ENCODE results near the gene STARD10.

STARD10 gene

DNA sequence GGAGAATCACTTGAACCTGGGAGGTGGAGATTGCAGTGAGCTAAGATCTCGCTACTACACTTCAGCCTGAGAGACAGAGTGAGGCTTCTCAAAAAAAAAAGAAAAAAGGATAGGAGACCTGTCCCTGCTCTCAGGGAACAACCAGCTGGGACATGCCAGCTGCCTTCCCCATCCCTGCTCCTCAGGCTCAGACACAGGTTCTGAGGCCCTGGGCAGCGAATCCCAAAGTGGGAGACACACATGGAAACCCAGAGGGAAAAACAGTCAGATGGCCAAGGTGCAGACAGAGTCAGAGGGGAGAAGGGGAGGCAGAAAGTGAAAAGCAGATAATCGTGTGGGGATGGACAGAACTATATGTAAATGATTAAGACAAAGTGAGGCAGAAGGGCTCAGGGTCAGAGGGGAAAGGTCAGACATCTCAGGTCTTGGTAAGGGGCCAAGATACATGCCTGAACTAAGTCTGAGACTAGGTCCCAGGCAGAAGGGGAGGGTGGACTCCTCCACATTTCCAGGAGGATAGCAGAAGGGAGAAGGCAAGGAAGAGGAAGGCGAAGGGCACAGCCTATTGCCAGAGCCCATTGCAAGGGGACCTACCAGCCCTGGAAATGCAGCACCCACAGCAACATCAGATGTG lies 14.2 kb downstream of the STARD10 start:
- no peak for DNase-seq

DNA sequence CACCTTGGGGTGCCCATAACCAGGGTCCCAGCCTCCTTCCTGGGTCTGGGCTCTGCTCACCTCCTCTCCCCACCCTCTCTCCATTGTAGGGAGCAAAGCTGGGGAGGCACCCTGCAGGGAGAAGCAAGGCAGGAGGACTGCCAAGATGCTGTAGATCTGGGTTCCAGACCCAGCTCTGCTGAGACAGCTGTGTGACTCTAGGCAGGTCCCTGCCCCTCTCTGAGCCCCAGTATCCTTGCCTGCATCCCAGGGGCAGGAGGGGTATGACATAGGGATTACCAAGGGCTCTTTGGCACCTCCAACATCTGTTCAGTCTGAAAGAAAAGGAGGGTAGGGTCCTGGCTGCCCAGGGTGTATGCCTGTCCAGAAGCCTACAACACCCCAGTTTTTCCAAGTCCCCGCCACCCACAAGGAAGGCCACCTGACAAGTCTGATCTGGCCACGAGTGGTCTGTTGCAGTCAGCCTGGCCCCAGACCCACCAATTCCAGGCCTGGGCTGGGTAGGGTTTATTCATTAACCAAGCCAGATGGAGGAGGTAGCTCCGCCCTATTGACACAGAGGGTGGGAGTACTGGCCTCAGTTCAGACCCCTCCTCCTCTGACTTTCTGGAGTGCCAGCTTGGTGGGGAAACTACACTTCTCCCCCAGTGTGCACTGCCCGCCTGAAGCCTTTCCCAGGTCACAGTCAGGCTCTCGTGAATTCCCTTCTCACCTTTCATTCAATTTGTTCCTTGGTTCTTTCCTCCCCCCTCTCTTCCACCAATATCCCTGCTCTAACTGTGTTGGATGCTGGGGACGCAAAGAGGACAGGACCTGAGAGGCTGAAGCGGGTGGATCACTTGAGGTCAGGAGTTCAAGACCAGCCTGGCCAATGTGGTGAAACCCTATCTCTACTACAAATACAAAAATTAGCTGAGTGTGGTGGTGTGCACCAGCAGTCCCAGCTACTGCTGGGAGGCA lies 15.0 kb downstream of the STARD10 start:
- no peak for DNase-seq

DNA sequence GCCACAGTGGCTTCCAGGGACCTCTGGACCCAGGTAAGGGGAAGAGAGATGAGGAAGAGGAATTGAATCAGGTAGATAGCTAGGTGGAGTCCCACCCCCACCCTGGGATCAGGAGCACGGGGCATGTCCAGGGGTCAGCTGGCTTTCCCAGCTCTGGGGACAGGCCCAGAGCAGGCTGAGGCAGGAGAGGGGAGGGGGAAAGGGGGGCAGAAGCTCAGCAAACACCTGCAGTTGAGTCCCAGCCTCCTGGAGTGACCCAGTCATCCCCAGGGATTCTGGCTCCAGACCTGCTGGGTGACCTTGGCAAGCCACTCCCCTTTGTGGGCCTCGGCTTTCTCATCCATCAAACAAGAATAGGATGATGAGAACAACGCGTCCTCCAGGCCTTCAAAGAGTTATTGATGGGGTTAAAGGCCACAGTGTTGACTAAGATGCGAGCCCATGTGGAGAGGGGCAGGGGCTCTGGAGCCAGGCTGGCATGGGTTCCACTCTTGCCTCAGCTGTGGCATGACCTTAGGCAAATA lies 16.0 kb downstream of the STARD10 start:
- no peak for DNase-seq

DNA sequence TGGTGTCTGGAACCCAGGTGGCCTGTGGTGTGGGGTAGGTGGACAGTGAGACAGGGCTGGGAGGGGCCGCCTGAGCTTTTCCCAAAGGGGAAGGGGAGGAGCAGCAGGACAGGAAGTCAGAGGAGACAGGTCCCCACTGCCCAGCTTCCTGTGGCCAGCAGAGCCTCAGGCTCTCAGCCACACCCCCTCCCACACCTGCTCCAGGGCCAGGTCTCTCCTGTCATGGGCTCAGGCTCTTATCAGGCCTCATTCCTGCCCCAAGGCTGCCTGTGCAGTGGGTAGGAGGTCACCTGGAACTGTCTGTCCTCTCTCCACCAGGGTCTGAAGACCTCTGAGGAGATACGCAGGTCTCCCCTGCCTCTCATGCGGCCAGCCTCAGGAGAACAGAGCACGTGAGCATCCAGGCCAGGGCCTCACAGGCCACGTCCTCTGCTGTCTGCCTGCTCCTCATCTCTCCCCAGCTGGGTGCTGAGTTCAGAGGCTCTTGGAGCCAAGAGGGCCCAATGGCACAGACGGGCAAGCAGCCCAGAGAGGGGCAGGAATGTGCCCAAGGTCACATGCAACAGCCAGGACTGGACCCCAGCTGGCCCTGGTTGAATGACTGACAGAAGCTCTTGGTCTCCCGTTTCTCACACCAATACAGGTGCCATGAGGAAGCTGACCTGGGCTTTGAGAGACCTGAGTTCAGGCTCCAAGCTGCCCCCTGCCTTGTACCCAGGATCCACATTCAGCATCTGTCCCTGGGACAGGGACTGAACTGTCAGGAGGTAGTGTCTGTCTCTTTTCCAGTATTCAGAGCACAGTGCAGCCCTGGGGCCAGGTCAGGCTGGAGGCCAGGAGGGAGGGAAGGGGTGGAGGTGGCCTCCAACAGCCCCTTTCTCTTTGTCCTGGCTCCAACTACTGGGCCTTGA lies 16.7 kb downstream of the STARD10 start:
- no peak for DNase-seq

DNA sequence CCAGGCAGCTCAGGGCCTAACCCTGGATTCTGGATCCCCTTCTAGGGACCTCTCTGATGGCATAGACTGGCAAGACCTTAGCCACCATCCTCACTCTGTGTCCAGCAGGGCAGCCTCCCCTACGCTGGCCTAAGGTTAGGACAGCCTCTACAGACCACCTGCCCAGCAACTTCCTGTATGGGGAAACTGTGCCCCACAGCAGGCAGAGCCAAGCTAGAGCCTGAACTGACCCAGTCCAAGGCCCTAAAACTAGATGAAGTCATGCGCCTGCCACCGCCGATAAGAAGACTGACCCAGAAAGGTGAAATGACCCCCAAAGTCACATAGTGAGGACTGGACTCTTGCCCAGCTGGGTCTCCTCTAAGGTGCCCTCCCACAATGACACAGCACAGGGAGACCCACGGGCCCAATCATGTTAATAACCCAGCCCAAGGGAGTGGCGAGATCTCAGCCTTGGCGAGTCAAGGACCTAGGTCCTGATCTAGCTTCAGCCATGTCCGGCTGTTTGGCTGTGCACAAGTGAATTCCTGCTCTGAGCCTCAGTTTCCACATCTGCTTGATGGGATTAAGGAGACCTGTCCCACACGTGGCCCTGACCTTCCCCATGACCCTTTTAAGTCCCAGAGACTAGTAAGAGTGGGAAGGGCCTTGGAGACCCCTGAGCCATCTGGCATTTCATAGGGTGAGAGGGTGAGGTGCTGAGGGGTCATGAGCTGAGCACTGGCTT lies 17.6 kb downstream of the STARD10 start:
- no peak for DNase-seq

DNA sequence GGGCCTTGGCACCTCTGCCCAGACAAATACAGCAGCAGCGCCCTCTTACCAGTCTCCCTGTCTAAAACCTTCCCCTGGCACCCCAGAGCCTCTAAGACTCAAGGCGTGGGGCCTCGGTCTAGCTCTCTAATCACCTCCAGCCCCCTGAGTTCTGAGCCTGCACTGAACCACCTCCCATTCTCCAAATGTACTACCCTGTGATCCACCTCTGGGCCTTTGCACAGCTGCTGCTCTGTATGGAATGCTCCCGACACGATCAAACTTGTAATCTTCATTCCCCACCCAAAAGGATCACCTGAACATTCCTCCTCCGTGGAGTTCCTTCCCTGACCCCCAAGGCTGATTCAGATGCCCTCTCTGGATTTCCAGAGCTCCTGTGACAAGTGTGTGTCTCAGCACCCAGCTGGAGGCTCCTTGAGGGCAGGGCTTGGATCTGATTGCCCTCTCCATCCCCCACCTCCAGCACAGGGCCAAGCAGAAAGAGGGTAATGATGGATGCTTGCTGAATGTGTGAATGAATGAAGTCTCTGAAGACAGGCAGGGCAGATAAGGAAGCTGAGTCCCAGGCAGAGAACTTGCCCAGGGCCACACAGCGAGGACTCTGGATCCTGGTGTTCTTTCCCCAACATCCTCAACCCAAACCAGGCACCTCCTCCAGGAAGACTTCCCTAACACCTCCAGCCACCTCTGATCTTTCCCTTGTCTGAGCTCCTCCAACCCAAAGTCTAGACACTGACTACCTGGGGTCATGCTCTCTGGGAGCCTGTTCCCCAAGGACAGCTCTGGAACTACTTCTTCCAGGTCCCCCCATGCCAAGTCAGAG lies 18.3 kb downstream of the STARD10 start:
- DNase-seq = no peak

DNA sequence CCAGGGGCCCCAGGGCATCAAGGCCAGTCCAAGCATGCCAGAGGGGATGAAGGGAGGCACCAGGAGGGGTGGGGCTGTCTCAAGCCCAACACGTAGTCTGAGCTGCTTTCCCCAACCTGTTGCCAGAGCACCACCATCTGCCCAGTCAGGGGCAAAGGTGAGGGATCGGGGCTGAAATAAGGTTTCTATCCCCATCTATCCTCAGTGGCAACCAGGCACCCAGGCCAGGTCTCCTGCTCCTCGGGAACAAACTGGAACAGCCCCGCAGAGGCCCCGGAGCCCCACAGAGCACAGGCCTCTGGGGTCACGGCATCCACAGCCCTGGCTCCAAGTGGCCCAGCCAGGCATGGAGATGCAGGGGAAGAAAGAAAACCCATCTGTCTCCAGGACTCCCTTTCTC lies 19.3 kb downstream of the STARD10 start:
- DNase-seq = no peak

DNA sequence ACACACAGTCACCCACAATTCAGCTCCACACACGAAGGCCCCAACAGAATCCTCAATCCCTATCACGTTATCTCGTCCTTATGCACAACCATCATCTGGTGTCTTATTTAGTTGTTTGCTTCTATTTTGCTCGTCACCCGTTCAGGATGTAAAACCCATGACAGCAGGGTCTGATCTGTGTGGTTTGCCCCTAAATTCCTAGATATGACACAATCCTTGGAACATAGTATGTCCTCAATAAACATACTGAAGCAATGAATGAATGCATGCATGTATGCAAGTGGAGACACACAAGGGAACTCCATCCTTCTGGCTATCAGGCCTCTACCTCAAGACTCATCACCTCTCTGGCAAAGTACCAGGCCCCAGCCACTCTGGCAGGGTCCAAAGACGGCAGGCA lies 20.2 kb downstream of the STARD10 start:
- DNase-seq = no peak

DNA sequence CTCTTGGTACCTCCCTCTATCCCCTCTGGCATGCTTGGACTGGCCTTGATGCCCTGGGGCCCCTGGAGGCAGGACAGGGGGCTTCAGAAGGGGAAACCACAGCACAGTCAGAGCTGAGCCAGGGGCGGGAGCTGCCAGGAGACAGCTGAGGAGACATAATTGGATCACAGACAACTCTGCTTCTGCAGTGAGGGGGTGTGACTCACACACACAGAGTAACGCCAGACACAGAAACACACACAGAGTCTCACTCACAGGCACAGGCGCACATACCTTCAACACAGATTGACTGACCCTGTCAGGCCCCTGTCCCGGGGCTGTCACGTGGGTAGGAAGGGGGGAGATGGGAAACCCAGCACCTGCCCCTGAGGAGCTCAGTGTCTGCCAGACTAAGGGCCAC lies 20.6 kb downstream of the STARD10 start:
- DNase-seq = no peak

DNA sequence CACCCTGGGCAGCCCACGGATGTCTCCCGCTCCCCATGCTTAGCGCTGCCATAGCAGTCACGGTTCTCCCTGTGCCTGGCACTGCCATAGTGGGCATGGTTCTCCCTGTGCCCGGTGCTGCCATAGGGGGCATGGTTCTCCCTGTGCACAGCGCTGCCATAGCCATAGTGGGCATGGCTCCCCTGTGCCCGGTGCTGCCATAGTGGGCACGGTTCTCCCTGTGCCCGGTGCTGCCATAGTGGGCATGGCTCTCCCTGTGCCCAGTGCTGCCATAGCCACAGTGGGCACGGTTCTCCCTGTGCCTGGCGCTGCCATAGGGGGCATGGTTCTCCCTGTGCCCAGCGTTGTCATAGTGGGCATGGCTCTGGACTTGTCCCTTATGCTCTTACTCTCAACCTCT lies 21.8 kb downstream of the STARD10 start:
- DNase-seq = no peak

DNA sequence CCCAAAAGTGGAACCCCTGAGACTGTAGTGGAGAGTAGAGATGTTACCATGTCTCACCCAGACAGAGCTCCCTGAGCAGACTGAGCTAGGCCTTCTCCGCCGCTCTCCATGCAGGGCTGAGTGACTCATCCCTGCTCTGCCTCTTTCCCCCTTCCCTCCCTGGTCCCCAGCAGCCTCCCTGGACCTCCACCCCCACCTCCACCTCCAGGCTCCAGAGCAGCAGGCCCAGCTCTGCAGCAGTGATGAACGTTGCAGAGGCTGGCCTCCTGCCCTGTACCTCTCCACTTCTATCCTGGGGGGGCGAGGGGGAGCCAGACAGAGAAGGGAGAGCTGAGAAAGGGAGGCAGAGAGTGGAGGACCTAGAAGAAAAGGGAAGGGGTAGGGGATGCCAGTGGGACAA lies 22.3 kb downstream of the STARD10 start:
- no peak for DNase-seq

DNA sequence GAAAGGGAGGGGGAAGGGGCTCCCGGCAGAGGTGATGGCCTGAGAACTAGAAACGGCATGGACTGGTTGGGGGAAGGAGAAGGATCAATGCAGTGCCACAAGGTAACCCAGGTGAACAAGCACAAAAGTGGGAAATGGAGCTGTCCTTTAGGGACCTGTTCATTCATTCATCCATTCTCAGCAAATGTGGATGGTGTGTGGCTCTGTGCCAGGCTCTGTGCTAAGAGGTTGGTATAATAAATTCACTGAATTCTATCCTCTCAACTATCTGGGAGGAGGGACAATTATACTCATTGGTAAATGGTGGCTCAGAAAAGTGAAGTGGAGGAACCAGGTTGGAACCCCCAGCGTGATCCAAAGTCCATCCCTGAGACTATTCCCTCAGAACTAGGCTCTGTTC lies 23.0 kb downstream of the STARD10 start:
- no peak for DNase-seq

DNA sequence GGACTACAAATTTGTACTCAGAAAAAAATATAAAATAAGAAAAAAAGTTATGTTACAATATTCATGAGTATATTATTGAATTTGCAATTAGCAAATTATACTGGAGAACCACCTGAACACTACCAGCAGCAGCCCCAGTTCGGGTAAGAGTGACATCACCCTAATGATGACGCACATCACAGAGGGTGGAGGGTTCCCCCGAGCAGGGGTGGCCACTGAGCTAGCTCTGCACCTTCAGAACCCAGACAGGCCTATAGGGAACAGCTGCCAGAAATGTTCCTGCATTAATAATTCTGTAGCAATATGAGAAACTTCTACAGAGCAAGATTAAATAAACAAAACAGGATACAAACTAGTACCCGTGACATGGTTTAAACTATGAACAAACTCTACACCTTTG lies 24.2 kb downstream of the STARD10 start:
- no peak for DNase-seq

DNA sequence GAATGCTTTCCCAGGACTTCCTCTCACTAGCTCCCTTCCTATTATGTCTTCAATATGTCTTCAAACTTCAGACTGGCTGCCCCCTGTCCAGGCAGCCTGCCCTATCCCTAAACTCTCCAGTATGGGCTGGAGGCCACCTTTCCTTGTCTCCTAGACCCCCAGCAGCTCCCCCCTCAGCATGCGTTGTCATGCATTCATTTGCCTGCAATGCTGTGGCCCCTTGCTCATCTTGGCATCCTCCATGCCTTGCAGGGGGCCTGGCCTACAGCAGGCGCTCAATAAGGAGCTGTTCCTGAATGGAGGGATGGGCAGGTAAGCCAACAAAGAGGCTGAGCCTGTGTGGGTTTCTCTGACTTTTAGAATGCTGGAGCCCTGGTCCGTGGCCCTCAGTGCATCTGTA lies 25.3 kb downstream of the STARD10 start:
- DNase-seq = no peak

DNA sequence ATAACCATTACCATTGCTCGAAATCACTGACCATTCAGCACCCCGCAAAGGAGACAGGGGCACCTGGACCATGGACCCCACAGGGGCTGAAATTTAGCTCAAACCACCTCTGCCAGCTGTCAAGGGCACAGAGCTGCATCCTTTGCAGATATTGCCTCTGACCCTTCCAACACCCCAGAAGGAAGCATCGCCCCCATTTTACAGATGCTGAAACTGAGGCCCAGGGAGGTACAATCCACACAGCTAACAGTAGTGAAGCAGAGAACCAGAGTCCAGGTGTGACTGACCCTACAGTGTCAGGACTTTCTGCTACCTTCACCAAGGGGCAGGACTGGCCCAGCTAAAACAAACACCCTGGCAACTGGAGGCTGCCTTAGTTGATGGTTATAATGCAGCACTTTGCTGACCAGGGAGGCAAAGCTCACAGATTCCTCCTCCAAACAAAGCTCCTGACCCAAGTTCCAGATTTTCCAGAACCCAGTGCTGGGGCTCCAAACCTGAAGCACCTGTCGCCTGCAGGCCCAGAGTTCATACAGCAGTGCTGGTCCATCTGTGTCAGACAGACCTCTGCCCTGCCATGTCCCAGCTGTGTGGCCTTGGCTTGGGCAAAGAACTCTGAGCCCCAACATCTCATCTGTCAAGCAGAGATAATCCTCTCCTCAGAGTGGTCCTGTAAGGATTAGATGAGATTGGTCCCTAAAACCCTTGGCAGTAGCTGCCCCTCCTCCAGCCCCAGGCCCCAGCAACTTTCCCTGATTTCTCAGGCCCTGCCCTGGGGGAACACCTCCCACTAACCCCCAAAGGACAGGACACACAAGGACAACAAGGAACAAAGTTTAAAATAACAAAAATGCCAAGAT lies 26.4 kb downstream of the STARD10 start:
- no peak for DNase-seq

DNA sequence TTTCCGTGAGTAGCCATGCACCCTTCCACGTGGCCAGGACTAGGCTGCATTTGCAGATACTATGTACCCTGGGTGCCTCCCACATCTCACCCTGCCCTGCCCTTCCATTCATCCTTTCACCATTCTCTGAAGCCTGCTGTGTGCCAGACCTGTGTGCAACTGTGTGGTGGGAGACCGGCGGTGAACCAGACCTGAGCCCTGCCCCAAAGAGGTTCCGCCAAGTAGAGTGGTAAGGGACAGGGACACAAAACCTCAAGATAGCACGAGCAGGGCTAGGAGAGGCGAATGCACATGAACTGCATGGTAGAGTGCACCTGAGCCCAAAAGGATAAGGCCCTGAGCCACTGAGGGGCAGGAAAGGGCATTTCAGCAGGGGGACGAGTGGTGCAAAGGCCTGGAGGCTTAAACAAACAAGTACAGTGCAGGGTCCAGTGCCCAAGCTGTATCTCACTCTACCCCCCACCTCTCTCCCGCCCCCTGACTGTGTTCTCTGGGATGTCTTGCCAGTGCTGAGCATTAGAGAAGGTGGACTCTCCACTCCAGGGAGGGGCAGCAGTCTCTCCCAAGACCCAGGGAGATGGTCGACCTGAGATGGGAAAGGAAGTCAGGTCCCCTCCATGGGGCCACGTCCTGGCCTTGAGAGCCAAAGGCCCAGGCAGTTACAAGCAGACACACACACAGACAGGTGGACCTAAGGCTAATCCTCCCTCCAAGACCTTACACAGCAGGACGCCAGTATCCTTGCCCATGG lies 27.5 kb downstream of the STARD10 start:
- no peak for DNase-seq

DNA sequence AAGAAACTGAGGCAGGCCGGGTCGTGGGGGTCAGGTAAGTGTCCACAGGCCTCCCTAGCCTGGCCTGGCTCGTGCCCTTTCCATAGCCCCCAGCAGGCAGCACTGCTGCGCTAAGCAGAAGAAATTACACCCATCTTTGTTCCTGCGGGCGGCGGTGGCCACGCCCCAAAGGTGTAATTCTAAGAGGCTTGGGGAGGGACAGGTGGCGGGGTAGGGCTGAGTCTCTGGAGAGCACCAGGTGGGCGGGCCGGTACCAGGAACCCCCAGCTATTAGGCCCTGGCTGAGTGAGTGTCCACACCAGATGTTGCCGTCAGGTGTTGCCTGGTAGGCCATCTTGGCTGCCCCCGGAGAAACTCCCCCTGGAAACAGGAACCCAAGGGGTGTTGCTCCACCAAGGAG lies 29.3 kb downstream of the STARD10 start:
- no peak for DNase-seq

DNA sequence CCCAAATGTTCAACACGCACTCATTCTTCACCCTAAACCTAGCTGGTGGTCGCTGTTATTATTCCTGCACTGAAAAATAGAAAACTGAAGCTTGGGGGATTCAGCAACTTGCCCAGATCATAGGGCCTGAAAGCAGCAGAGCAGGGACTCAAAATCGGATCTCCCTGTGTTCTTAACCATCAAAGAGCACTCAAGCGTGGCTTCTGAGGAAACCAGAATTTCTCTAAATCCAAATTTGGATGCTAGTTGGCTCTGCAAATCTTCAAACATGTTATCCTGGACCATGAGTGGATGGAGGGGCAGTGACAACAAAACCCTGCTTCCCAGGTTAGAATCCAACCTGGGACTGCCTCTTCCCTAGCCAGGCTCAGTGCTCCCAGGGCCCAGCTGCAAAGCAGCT lies 30.0 kb downstream of the STARD10 start:
- DNase-seq = no peak

DNA sequence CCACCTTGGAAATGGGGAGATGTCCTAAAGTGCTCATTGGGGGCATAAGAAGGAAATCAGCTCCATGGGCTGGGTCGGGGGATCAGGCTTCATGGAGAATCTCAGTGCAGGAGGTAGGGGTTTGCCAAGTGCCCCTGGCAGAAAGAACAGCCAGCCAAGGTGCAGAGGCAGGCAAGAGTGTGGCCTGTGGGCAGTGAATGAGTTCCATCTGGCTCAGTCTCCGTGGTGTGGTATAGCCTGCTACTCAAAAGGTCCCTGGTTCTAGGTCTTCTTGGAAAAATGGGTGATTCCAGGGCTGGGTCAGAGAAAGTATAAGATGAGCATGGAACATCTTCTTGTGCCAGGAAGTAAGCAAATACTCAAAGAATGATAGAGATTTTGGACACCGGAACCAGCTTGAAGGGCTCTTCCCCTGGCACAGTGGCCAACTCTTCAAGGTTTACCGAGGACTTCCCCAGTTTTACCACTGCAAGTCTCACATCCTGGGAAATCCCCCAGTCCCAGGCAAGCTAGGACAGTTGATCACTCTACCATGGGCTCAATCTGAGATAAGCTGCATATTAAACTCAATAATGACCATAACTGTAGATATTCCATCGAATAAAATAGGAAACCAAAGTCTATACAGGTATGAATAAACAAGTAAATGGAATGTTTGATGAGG lies 31.1 kb downstream of the STARD10 start:
- no peak for DNase-seq

Measured in stimulated activated CD4-positive, alpha-beta T cell treated with anti-CD3 and anti-CD28 coated beads, Interleukin-2, amount 100 ng/mL, for 48 hours (primary cell).